GM23338 (cell line): Measurements from ENCODE around the gene MAGI1. TPM values are rescaled to one million over a fixed set of nuclear protein-coding genes. Genes with fewer than 3 reads are reported as not detected.

ENCODE experiments used
- ATAC-seq: fragments of 200-7000 bp; cut with Tn5 transposase; 3 replicates; pipeline ENCODE4 v1.9.1; 2020
- DNase-seq: peaks from one replicate; pipeline ENCODE4 v3.0.0-alpha.2; 2015; ENCODE audit warnings: low spot score
- H2AFZ ChIP-seq: fragments of 200-600 bp; sonication (generic); 2 replicates; pipeline ENCODE4 v1.8.0; 2016; ENCODE audit warnings: antibody characterized with exemption, mild to moderate bottlenecking, moderate library complexity
- H3F3A ChIP-seq: fragments of 200-600 bp; sonication (generic); replicated peaks from 2 replicates; pipeline ENCODE4 v1.8.0; 2017; ENCODE audit warnings: antibody characterized with exemption, mixed run types, low read depth
- H3K27ac ChIP-seq: fragments of 200-600 bp; sonication (generic); 2 replicates; pipeline ENCODE4 v1.6.1; 2016; ENCODE audit warnings: low read depth
- H3K27me3 ChIP-seq: fragments of 200-600 bp; sonication (generic); 2 replicates; pipeline ENCODE4 v1.8.0; 2016; ENCODE audit warnings: mild to moderate bottlenecking, mixed run types, moderate library complexity; ENCODE audit not compliant: insufficient read depth
- H3K36me3 ChIP-seq: fragments of 200-600 bp; sonication (generic); 2 replicates; pipeline ENCODE4 v1.8.0; 2016; ENCODE audit warnings: mild to moderate bottlenecking; ENCODE audit not compliant: insufficient read depth
- H3K4me1 ChIP-seq: fragments of 200-600 bp; sonication (generic); 2 replicates; pipeline ENCODE4 v1.8.0; 2016; ENCODE audit warnings: mild to moderate bottlenecking, moderate library complexity; ENCODE audit not compliant: insufficient read depth
- H3K4me2 ChIP-seq: fragments of 200-600 bp; sonication (generic); 2 replicates; pipeline ENCODE4 v1.7.1; 2017; ENCODE audit warnings: mixed run types
- H3K4me3 ChIP-seq: fragments of 200-600 bp; sonication (generic); 2 replicates; pipeline ENCODE4 v1.6.1; 2016; ENCODE audit warnings: mixed run types
- H3K79me2 ChIP-seq: fragments of 200-600 bp; sonication (generic); replicated peaks from 2 replicates; pipeline ENCODE4 v1.8.0; 2017; ENCODE audit warnings: mild to moderate bottlenecking; ENCODE audit not compliant: insufficient read depth
- H3K9me2 ChIP-seq: fragments of 200-600 bp; sonication (generic); 2 replicates; pipeline ENCODE4 v1.8.0; 2017; ENCODE audit not compliant: insufficient read depth
- H4K20me1 ChIP-seq: fragments of 200-600 bp; sonication (generic); replicated peaks from 2 replicates; pipeline ENCODE4 v1.8.0; 2017; ENCODE audit warnings: mild to moderate bottlenecking; ENCODE audit not compliant: insufficient read depth
- H3K27ac Mint-ChIP-seq: 2 replicates; pipeline ENCODE4 v1.8.0; 2020; ENCODE audit warnings: inconsistent platforms, mild to moderate bottlenecking, moderate library complexity, mixed read lengths
- H3K27me3 Mint-ChIP-seq: 3 replicates; pipeline ENCODE4 v1.8.0; 2022; ENCODE audit warnings: low read depth, mild to moderate bottlenecking, moderate library complexity, mixed read lengths, inconsistent platforms; ENCODE audit not compliant: insufficient read depth, poor library complexity
- H3K36me3 Mint-ChIP-seq: 3 replicates; pipeline ENCODE4 v1.8.0; 2021; ENCODE audit warnings: low read depth, mild to moderate bottlenecking, inconsistent platforms, moderate library complexity, mixed read lengths
- H3K4me1 Mint-ChIP-seq: 3 replicates; pipeline ENCODE4 v1.8.0; 2020; ENCODE audit warnings: mild to moderate bottlenecking, inconsistent platforms, mixed read lengths
- H3K4me3 Mint-ChIP-seq: 3 replicates; pipeline ENCODE4 v1.8.0; 2021; ENCODE audit warnings: moderate library complexity, mild to moderate bottlenecking, inconsistent platforms, mixed read lengths
- H3K9me3 Mint-ChIP-seq: 3 replicates; pipeline ENCODE4 v1.8.0; 2020; ENCODE audit warnings: moderate library complexity, mild to moderate bottlenecking, inconsistent platforms, mixed read lengths
- CREB1 ChIP-seq: fragments of 250-450 bp; sonication (Bioruptor Pico); IDR thresholded peaks from 2 replicates; pipeline ENCODE4 v1.5.0; 2020; ENCODE audit warnings: low read depth, mild to moderate bottlenecking, moderate library complexity
- EZH2 ChIP-seq: fragments of 200-600 bp; sonication (generic); IDR thresholded peaks from one replicate; pipeline ENCODE4 v1.8.0; 2017; ENCODE audit warnings: antibody characterized with exemption, mild to moderate bottlenecking, low read depth; ENCODE audit not compliant: unreplicated experiment
- EZH2phosphoT487 ChIP-seq: fragments of 200-600 bp; sonication (generic); IDR thresholded peaks from one replicate; pipeline ENCODE4 v1.8.1; 2018; ENCODE audit warnings: antibody characterized with exemption; ENCODE audit not compliant: unreplicated experiment
- JUNB ChIP-seq: IDR thresholded peaks from one replicate; pipeline ENCODE4 v1.6.1; 2016; ENCODE audit warnings: antibody characterized with exemption; ENCODE audit not compliant: unreplicated experiment
- POLR2AphosphoS5 ChIP-seq: IDR thresholded peaks from 2 replicates; pipeline ENCODE4 v1.6.1; 2016; ENCODE audit warnings: antibody characterized with exemption, low read depth
- STAT1 ChIP-seq: IDR thresholded peaks from one replicate; pipeline ENCODE4 v1.6.1; 2016; ENCODE audit warnings: antibody characterized with exemption; ENCODE audit not compliant: unreplicated experiment
- ZNF331 ChIP-seq: fragments of 250-450 bp; sonication (Bioruptor Pico); IDR thresholded peaks from 2 replicates; pipeline ENCODE4 v1.5.0; 2020; ENCODE audit warnings: low read depth, mild to moderate bottlenecking, moderate library complexity
- polyA plus RNA-seq: library from polyadenylated mRNA; unstranded; fragments of >200 nt; fragmentation: Nextera tagmentation; extraction: Ambion mirVana; gene quantifications from 2 replicates; pipeline ENCODE4 v1.2.1, GENCODE V29; 2016
- total RNA-seq: library from RNA; depleted of rRNA; stranded (reverse); fragments of >200 nt; shearing (Covaris generic); gene quantifications from 2 replicates; pipeline ENCODE4 v1.2.3, GENCODE V29; 2014
- TF ChIP-seq, protein P1 (sequence below), 2 experiments: fragments of 200-600 bp in 1 of 2; sonication (generic) in 1 of 2; conservative IDR thresholded peaks; 2 replicates each; pipeline versions ENCODE4 v1.5.1 to v1.6.1; 2016 to 2017; ENCODE audit warnings: antibody characterized with exemption in 2 of 2, low read depth in 2 of 2, mild to moderate bottlenecking in 2 of 2, moderate library complexity in 1 of 2
- TF ChIP-seq, protein P2 (sequence below): IDR thresholded peaks from one replicate; pipeline ENCODE4 v1.6.1; 2018; ENCODE audit warnings: antibody characterized with exemption; ENCODE audit not compliant: unreplicated experiment
- TF ChIP-seq, protein P3 (sequence below): fragments of 250-450 bp; sonication (Bioruptor Pico); IDR thresholded peaks from 2 replicates; pipeline ENCODE4 v1.5.0; 2020; ENCODE audit warnings: mild to moderate bottlenecking, moderate library complexity

The MAGI1 gene
- total and polyA plus RNA-seq, 2 experiments from 2014 or later: 27.4 to 71.2 TPM

DNA sequence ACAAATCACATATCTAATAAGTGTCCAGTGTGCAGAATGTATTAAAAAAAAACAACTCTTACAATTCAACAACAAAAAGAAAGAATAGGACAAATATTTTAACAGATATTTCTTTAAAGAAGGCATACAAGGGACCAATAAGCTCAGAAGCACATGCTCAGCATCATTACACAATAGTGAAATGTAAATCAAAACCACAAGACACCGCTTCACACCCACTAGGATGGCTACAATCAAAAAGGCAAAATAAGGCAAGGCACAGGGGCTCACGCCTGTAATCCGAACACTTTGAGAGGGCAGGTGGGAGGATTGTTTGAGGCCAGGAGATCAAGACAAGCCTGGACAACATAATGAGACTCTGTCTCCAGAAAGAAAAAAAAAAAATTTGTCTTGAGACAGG lies 255.6 kb downstream of the MAGI1 start:
- Mint-ChIP-seq H3K27me3 (peaks cover 4% of the 10 kb centered on the region), H3K4me1 (peaks cover 22% of the 10 kb centered on the region), H3K36me3 (no peaks in the 10 kb centered on the region), H3K27ac (no peak overlapping the region; the same call in 1 of the 2 replicates), H3K4me3 (no peak overlapping the region), H3K9me3 (no peaks in the 10 kb centered on the region)
- H2AFZ ChIP-seq: no peak overlapping the region
- no peaks in the 10 kb centered on the region for H3K36me3 ChIP-seq
- H3K4me1 ChIP-seq: peaks cover 4% of the 10 kb centered on the region; the same call in 1 of the 2 replicates
- H3K4me2 ChIP-seq: no peak overlapping the region
- TF ChIP-seq, protein P1, sequence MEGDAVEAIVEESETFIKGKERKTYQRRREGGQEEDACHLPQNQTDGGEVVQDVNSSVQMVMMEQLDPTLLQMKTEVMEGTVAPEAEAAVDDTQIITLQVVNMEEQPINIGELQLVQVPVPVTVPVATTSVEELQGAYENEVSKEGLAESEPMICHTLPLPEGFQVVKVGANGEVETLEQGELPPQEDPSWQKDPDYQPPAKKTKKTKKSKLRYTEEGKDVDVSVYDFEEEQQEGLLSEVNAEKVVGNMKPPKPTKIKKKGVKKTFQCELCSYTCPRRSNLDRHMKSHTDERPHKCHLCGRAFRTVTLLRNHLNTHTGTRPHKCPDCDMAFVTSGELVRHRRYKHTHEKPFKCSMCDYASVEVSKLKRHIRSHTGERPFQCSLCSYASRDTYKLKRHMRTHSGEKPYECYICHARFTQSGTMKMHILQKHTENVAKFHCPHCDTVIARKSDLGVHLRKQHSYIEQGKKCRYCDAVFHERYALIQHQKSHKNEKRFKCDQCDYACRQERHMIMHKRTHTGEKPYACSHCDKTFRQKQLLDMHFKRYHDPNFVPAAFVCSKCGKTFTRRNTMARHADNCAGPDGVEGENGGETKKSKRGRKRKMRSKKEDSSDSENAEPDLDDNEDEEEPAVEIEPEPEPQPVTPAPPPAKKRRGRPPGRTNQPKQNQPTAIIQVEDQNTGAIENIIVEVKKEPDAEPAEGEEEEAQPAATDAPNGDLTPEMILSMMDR (conservative IDR thresholded peaks at IDR 0.05; ENCODE audit: low read depth in 2 of 2): no peak
- TF ChIP-seq, protein P2, sequence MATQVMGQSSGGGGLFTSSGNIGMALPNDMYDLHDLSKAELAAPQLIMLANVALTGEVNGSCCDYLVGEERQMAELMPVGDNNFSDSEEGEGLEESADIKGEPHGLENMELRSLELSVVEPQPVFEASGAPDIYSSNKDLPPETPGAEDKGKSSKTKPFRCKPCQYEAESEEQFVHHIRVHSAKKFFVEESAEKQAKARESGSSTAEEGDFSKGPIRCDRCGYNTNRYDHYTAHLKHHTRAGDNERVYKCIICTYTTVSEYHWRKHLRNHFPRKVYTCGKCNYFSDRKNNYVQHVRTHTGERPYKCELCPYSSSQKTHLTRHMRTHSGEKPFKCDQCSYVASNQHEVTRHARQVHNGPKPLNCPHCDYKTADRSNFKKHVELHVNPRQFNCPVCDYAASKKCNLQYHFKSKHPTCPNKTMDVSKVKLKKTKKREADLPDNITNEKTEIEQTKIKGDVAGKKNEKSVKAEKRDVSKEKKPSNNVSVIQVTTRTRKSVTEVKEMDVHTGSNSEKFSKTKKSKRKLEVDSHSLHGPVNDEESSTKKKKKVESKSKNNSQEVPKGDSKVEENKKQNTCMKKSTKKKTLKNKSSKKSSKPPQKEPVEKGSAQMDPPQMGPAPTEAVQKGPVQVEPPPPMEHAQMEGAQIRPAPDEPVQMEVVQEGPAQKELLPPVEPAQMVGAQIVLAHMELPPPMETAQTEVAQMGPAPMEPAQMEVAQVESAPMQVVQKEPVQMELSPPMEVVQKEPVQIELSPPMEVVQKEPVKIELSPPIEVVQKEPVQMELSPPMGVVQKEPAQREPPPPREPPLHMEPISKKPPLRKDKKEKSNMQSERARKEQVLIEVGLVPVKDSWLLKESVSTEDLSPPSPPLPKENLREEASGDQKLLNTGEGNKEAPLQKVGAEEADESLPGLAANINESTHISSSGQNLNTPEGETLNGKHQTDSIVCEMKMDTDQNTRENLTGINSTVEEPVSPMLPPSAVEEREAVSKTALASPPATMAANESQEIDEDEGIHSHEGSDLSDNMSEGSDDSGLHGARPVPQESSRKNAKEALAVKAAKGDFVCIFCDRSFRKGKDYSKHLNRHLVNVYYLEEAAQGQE: no peak
- TF ChIP-seq EZH2: no peak
- no peak for TF ChIP-seq STAT1
- TF ChIP-seq ZNF331 (CRISPR knock-in tag): no peak
- no peak for TF ChIP-seq JUNB
- TF ChIP-seq, protein P3, sequence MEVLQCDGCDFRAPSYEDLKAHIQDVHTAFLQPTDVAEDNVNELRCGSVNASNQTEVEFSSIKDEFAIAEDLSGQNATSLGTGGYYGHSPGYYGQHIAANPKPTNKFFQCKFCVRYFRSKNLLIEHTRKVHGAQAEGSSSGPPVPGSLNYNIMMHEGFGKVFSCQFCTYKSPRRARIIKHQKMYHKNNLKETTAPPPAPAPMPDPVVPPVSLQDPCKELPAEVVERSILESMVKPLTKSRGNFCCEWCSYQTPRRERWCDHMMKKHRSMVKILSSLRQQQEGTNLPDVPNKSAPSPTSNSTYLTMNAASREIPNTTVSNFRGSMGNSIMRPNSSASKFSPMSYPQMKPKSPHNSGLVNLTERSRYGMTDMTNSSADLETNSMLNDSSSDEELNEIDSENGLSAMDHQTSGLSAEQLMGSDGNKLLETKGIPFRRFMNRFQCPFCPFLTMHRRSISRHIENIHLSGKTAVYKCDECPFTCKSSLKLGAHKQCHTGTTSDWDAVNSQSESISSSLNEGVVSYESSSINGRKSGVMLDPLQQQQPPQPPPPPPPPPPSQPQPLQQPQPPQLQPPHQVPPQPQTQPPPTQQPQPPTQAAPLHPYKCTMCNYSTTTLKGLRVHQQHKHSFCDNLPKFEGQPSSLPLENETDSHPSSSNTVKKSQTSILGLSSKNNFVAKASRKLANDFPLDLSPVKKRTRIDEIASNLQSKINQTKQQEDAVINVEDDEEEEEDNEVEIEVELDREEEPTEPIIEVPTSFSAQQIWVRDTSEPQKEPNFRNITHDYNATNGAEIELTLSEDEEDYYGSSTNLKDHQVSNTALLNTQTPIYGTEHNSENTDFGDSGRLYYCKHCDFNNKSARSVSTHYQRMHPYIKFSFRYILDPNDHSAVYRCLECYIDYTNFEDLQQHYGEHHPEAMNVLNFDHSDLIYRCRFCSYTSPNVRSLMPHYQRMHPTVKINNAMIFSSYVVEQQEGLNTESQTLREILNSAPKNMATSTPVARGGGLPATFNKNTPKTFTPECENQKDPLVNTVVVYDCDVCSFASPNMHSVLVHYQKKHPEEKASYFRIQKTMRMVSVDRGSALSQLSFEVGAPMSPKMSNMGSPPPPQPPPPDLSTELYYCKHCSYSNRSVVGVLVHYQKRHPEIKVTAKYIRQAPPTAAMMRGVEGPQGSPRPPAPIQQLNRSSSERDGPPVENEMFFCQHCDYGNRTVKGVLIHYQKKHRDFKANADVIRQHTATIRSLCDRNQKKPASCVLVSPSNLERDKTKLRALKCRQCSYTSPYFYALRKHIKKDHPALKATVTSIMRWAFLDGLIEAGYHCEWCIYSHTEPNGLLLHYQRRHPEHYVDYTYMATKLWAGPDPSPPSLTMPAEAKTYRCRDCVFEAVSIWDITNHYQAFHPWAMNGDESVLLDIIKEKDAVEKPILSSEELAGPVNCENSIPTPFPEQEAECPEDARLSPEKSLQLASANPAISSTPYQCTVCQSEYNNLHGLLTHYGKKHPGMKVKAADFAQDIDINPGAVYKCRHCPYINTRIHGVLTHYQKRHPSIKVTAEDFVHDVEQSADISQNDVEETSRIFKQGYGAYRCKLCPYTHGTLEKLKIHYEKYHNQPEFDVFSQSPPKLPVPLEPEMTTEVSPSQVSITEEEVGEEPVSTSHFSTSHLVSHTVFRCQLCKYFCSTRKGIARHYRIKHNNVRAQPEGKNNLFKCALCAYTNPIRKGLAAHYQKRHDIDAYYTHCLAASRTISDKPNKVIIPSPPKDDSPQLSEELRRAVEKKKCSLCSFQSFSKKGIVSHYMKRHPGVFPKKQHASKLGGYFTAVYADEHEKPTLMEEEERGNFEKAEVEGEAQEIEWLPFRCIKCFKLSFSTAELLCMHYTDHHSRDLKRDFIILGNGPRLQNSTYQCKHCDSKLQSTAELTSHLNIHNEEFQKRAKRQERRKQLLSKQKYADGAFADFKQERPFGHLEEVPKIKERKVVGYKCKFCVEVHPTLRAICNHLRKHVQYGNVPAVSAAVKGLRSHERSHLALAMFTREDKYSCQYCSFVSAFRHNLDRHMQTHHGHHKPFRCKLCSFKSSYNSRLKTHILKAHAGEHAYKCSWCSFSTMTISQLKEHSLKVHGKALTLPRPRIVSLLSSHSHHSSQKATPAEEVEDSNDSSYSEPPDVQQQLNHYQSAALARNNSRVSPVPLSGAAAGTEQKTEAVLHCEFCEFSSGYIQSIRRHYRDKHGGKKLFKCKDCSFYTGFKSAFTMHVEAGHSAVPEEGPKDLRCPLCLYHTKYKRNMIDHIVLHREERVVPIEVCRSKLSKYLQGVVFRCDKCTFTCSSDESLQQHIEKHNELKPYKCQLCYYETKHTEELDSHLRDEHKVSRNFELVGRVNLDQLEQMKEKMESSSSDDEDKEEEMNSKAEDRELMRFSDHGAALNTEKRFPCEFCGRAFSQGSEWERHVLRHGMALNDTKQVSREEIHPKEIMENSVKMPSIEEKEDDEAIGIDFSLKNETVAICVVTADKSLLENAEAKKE (CRISPR knock-in tag): no peak
- TF ChIP-seq POLR2AphosphoS5: no peak
- TF ChIP-seq CREB1: no peak
- no peak for TF ChIP-seq EZH2phosphoT487
- H4K20me1 ChIP-seq: peaks cover 9% of the 10 kb centered on the region
- DNase-seq (no peak), ATAC-seq (no peak)
- no peaks in the 10 kb centered on the region for H3F3A ChIP-seq
- H3K27ac ChIP-seq: no peak overlapping the region
- no peak overlapping the region for H3K4me3 ChIP-seq
- no peaks in the 10 kb centered on the region for H3K27me3 ChIP-seq
- no peaks in the 10 kb centered on the region for H3K9me2 ChIP-seq
- H3K79me2 ChIP-seq: peaks cover 14% of the 10 kb centered on the region; the same call in 1 of the 2 replicates
